GM18520 (cell line): ENCODE measurements around the gene KCND2.
"Not testable (repeated sequence)": the region's sequence is repeated elsewhere in the genome, so short reads cannot be mapped to it uniquely, and the experiment has no call there.

ENCODE experiments used
- ATAC-seq: cut with Tn5 transposase; IDR thresholded peaks from one replicate; pipeline ENCODE4 v1.9.1; 2021; ENCODE audit not compliant: unreplicated experiment

Gene KCND2

DNA sequence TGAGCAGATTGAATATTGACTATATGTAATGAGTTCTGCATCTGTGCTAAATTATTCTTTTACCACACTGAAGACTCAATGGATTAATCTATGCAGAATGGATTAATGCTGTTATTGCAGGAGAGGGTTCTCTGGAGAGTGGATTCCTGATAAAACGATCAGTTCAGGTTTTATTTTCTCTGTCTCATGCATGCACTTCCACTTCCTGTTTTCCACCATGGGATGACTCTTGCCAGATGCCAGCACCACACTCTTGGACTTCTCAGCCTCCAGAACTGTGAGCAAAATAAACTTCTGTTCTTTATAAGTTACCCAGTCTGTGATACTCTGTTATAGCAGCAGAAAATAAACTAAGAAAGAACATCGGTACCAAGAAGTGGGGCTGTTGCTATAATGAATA lies 207.5 kb downstream of the KCND2 start:
- no peak for ATAC-seq

DNA sequence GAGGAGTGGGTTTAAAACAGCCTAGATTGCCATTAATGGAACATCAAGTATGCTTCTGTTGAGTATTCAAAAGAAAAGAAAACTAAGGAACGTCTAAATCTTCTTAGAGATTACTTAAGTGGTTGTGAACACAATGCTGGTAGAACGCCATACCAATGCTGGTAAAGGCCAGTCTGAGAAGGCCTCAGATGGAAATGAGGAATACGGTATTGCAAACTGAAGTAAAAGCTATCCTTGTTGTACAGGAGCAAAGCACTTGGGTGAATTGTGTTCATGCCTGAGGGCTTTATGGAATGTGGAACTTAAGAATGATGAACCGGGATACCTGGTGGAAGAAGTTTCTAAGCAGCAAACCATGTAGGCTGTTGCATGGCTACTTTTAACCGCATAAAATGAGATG lies 208.0 kb downstream of the KCND2 start:
- no peak for ATAC-seq

DNA sequence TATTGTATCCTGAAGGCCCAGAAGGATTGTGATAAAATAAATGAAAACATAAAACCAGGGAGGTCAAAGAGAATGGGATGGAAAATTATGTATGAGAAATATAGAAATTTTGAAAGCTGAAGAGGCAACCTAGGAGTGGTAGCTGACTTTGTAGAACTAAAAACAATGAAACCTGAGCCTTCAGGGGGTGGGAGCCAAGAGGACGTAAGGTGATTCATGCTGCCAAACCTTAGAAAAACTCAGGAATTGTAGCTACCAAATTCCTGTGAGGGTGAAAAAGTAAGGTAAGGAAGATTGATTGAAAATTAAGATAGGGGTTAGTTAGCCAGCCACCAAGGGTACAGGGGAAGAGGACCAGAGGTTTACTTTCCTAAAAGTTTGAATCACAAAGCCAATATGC lies 213.2 kb downstream of the KCND2 start:
- no peak for ATAC-seq

DNA sequence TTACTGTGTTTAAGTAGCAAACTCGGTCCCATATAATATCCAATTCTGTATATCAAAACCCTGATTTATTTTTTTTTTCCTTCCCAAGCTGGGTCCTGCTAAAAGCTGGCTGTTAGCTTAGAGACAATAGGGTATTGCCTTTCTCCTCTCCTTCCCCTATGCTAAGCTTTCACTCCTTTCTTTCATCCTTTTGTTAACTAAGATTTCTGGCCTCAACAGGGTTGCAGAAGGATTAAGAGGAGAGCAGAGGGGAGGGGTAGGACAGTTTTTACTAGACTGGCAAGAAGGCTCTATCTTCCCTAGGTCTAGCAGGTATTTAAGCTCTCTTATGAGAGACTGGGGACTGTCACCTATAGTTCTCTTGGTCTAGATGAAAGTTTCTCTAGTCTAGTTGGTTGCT lies 229.2 kb downstream of the KCND2 start:
- no peak for ATAC-seq

DNA sequence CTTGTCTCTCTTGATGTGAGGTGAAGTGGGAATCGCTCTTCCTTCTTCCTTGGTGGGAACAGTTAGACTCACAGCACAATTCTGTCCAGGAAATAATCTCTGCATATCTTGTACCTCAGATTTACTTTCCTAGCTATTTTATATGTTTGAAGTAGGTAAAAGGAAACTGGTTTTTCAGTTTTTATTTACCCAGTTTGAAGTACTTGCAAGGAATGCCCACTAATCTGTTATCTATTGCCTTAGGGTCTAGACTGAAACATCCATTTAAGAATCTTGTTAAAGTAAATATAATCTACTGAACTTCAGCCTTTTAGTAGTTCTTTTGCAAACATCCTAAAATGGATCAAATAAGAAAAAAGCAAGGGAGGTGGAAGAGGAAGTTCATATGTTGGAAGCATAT lies 229.8 kb downstream of the KCND2 start:
- ATAC-seq: no peak

DNA sequence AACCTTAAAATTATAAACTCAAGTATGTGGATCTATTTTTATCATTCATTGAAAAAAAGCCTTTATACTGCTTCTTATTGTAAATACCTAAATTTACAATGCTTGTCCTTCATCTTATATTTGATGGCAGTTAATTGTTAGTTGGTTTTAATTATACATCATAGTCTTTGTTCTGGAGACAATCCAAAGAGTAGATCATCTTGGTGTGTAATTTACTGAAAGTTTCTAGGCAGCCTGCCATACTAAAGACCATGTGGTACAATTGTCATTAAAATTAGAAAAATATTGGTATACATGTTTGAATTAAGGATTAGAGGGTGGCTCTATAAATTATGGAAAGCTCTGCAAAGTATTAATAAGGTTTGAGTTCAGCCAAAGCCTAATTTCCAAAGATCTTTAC lies 231.4 kb downstream of the KCND2 start:
- ATAC-seq: no peak

DNA sequence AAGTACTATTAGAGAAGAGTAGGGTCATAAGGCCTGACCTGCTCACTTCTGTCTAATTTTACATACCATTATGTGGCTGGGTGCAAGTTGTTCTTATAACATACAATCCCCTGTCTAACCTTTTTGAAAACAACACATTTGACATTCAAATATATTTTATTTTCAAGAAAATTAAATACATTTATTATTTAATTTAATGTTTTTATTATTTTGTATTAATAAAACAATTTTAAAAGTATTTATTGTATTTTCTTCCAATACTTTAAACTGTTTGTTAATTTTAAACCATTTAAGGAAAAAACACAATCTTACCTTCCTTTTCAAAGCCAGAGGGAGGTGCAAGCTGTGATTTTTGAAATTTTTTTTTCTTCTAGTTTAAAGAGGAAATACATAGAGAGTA lies 232.8 kb downstream of the KCND2 start:
- ATAC-seq: no peak

DNA sequence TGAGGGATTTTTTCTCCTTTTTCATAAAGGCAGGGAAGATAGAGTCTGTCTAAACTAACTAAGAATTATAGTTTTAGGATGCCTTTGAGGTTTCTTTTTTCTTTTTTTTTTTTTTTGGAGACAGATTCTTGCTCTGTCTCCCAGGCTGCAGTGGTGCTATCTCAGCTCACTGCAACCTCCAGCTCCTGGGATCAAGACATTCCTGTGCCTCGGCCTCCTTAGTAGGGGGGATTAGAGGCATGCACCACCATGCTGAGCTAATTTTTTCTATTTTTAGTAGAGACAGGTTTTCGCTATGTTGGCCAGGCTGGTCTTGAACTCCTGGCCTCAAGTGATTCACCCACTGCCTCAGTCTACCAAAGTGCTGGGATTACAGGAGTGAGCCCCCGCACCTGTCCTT lies 239.7 kb downstream of the KCND2 start:
- no peak for ATAC-seq

DNA sequence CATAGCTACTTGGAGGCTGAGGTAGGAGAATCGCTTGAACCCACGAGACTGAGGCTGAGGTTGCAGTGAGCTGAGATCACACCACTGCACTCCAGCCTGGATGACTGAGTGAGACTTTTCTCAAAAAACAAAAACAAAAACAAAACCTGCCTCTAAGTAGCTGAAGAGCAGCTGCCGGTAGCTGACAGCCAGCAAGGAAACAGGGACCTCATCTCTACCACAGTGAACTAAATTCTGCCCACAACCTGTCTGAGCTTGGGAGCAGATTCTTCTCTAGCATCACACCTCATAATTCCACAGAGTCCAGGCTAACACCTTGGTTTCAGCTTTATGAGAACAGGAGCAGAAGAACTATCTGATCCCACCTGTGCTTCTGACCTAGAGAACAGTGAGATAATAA lies 246.2 kb downstream of the KCND2 start:
- no peak for ATAC-seq

DNA sequence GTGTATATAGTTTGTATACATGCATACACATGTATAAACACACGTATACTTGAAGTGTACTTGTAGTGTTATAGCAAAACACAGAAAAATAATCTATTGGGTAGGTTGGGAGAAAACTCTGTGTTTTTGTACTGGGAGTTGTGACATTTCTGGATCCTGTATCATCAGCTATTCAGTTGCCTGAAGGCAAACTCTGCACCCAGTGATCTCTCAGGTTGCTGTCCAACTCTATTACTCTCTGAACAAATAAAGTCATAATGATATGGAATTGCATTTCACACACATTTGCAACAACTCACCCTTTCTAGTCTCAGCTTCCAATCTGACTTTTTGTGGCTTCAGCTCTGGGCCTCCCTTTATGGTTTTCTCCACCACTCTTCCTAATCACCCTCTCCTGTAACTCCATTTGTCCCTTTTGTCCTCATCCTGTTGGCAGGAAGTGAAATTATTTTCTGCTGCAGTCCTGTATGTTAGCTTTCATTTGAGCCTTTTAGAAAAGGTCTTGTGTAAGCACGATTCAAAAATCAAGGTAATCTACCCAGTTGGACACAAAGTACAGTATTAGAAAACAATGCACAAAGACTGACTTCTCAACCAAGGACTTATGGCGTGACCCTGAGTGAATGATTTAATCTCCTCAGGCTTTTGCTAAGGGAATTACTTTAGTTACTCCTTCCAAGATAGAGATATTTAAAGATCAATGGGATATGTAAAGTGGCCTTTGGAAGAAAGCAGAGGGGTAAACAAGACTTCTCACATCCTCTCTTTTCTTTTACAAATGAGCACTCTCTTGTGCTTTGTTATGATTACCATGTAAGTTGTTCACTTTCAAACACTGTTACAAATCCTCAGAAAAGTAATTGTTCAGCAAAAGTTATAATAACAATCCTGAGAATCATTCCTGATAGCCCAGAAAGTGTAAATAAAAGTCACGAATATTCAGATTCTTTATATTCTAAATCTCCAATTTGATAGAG lies 249.1 kb downstream of the KCND2 start:
- ATAC-seq: no peak

DNA sequence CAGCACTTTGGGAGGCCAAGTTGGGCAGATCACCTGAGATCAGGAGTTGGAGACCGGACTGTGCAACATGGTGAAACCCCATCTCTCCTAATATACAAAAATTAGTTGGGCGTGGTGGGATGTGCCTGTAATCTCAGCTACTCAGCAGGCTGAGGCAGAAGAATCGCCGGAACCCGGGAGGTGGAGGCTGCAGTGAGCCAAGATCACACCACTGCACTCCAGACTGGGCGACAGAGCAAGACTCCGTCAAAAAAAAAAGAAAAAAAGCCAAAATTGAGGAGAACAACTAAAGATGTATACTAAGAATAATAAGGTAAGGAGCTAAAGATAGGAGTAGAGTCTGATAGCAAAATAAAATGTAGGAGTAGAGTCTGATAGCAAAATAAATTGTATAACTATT lies 251.0 kb downstream of the KCND2 start:
- ATAC-seq: no peak

DNA sequence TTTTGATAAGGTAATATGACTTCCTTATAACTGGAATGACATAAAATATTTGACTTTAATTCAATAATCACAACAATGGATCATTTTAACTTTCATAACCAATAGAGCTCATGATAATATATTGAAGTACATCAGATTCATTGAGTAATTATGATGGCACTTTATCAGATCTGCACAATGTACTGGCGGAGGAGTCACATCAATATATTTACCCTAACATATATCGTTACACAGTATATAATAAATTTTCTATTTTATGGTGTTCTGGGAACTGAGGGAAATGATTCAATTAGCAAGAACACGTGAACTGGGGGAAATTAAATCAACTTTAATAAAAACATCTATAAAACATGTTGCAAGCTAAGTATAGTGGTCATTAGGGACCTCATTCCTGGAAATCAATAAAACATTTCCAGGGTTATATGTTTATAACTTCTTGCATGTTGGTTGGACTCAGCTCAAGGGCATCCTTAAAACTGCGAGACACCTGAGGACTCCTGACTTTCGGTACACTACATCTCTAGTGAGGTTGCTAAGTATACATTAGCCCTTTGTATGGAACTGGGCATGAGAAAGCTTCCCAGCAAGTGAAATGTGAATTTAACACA lies 254.0 kb downstream of the KCND2 start:
- ATAC-seq: no peak

DNA sequence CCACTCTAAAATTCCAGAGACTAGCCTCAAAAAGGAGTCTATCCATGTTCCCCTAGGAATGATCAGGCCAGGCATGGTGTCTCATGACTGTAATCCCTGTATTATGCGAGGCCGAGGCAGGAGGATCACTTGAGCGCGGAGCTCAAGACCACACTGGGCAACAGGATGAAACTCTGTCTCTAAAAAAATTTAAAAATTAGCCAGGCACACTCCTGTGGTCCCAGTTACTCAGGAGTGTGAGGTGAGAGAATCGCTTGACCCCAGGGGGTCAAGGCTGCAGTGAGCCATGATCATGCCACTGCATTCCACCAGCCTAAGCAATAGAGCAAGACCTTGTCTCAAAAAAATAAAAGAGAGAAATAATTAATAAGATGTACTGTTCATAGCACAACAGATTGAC lies 256.8 kb downstream of the KCND2 start:
- ATAC-seq: no peak

DNA sequence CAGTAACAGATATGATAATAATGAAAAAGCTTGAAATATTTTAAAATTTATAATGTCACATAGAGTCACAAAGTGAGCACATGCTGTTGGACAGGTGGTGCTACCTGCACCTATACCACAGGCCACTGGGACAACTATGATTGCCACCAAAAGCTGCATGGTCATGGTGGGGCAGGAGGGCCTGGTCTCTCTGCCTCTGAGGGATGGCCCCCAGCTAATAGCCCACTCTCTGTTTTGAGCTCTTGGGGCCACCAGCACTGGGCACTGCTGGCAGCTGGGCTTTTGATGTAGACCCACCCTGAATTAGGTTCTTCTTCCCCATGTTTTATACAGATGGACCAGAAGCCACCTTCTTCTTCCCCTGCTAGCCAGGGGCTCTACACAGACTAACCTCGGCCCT lies 265.4 kb downstream of the KCND2 start:
- ATAC-seq: no peak

DNA sequence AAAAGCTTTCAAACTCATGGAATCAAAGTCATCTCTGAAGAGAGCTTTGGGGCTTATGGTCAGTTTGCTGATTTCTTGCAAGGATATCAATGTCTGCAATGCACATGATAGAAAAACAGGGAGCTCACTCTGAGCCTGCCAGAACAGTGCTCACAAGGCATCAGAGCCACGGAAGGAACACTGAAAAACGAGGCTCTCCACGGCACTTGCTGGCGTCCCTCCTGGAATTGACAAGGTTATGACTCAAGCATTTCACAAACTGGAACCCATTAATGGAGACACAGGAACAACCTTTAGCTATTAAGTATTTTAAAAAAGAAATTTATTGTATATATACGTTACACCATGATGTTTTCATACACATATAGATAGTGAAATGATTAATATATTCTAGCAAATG lies 266.3 kb downstream of the KCND2 start:
- ATAC-seq: no peak

DNA sequence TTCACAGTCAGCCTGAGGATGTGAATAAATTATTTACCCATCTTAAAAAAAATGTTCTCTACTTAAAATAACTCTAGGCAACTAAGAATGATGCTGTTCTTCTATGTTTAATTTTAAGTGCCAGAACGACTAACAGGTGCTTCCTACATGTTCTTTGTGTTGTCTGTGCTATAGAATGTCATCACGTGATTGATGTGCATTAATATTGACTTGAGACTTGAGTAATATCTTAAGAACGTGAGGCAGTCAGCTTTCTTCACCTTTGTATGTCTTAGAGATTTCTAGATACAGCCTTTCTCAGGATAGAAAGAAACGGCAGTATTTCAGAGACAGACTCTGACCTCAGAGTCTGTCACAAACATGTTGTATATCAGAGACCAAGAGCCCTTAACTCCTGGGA lies 274.6 kb downstream of the KCND2 start:
- no peak for ATAC-seq

DNA sequence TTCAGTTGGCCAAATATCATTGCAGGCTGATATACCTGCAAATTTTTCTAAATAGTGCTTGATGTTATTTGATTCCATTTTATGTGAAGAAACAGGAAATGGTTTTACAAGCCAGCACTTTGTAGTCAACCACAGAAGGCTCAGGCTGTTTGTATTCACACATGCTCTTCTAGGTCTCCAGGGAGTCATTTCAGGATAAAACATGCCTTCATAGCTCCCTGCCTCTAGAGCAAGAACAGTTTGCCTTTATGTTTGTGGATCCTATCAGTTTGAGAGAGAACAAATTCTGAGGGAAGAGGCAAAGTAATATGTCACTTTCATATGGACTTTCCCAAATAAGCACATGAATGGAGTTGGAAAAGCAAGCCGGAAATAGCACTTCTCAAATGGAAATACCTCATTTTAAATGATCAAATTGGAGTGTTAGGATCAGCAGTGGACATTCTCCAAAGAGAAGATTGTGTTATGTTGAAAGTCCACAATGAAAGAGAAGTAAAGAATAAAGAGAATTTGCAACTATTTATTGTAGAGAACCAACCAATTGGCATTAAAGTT lies 277.6 kb downstream of the KCND2 start:
- ATAC-seq: no peak

DNA sequence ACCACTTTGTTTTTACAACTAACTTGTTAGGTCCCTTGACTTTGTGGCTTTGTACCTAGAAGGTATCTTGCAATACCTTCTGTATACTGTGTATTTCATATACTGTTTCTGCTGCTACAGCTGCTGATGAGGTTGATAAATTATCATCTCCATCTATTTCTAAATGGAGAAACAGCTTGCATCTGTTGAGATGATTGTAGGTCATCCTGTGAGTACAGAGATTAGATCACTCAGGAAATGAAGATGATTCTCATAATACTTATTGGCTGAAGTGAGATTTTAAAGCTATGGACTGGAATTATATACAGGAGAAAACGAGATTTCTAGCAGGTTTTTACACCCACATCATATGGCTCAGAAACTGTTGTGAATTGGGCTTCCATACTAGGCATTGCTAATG lies 280.5 kb downstream of the KCND2 start:
- no peak for ATAC-seq

DNA sequence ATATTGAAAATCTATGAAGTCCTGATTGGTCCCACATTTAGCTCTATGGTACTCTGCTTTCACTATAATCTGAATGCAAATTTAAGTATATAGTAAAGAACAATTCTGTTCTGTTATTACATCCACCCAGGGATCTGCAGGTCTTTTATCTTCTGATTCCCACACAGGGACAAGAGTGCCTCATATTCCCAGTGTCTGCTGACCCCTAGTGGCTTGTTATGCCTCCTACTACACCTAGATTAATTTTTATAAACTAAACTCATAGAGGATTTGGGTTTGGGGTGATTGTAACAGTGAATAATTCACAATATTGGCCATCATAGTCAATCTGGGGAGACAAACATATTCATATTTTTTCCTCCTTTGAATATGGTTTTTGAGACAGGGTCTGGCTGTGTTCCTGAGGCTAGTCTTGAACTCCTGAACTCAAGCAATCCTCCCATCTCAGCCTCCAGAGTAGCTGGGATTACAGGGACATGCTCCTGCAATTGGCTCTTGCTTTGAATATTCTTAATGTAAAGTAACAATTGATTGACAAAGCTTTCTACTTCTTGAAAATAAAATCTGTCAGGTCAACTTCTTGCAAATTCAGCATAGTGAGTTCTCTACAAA lies 282.1 kb downstream of the KCND2 start:
- peak; percentile 42 for ATAC-seq

DNA sequence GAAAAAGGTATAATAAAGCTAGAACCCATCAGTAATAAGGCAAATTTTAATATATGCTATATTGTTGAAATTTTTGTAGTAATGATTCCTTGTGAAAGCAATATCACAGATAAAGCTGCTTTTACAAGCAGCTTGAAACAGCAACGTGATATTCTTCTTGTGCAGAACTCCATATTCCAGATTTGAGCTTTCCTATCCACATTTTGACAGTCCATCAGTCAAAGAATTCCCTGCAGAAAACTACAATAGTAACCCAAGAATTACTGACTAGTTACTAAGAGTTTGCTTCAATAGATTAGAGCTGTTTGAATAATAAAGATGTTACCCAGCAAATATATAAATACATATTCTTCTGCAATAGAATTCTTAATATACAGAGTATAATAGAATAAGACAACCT lies 291.2 kb downstream of the KCND2 start:
- no peak for ATAC-seq

DNA sequence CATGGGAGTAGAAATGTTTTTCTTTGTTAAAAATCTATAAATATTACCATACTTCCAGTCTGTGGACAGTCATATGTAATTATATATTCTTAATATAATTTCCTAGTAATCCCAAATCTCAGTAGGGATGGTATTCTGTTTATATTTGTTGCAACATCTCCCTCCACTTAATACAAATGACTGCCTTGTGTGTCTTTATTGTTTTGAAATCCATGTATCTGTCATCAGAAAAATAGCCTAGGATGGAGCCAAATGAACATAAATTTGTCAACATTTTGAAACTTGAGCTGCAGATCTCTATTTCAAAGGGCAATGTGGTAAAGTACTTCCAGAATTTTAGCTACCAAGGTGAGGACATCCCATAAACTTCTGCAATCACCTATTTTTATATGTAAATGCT lies 294.2 kb downstream of the KCND2 start:
- ATAC-seq: no peak

DNA sequence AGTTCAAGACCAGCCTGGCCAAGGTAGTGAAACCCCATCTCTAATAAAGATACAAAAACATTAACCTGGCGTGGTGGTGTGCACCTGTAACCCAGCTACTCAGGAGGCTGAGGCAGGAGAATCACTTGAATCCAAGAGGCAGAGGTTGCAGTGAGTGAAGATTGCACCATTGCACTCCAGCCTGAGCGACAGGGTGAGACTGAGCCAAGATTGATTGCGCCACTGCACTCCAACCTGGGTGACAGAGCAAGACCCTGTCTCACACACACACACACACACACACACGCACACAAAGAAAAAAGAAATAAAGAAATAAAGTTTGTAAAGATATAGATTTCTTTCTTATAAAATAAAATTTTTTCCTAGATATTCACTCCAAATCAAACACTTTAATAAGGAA lies 305.7 kb downstream of the KCND2 start:
- not testable (repeated sequence) for ATAC-seq
